ENCODE measurements around the gene SCO1.
A peak's percentile ranks its signal among the peaks of the same experiment; 100 is the strongest.
"Not testable (repeated sequence)": the region's sequence is repeated elsewhere in the genome, so short reads cannot be mapped to it uniquely, and the experiment has no call there.

SCO1 gene

GRCh38 chr17:10697092-10698081 is at the start of gene SCO1, which contains the start of gene ADPRM:
TSS of gene SCO1 (minus strand) at chr17:10697533. CDS start at chr17:10697507, 26 bp downstream.
TSS of gene ADPRM (plus strand) at chr17:10697594. CDS start at chr17:10704927, 7,333 bp downstream.
- peak; percentile 88 for DNase-seq

- DNase-seq = no peak
Observed at GRCh38 chr17:10745231-10745630, 47.9 kb upstream of the SCO1 start.

- no peak for DNase-seq
Observed at GRCh38 chr17:10744501-10745000, 47.2 kb upstream of the SCO1 start.

- no peak for DNase-seq
Observed at GRCh38 chr17:10743316-10744009, 46.1 kb upstream of the SCO1 start.

- no peak for DNase-seq
Observed at GRCh38 chr17:10742431-10742830, 45.1 kb upstream of the SCO1 start.

- no peak for DNase-seq
Observed at GRCh38 chr17:10741416-10742135, 44.2 kb upstream of the SCO1 start.

- no peak for DNase-seq
Observed at GRCh38 chr17:10739386-10739785, 42.1 kb upstream of the SCO1 start.

GRCh38 chr17:10738521-10739258 is 41.4 kb upstream of the SCO1 start:
- DNase-seq = no peak

- no peak for DNase-seq
Observed at GRCh38 chr17:10737736-10738135, 40.4 kb upstream of the SCO1 start.

- peak; percentile 13 for DNase-seq
Observed at GRCh38 chr17:10737168-10737622, 39.9 kb upstream of the SCO1 start.

GRCh38 chr17:10735821-10736220 is 38.5 kb upstream of the SCO1 start:
- no peak for DNase-seq

GRCh38 chr17:10735251-10735650 is 37.9 kb upstream of the SCO1 start:
- no peak for DNase-seq

GRCh38 chr17:10733666-10734065 is 36.3 kb upstream of the SCO1 start:
- no peak for DNase-seq

GRCh38 chr17:10732121-10732520 is 34.8 kb upstream of the SCO1 start:
- not testable (repeated sequence) for DNase-seq

- no peak for DNase-seq
Observed at GRCh38 chr17:10731408-10731879, 34.1 kb upstream of the SCO1 start.

GRCh38 chr17:10730247-10730646 is 32.9 kb upstream of the SCO1 start:
- not testable (repeated sequence) for DNase-seq

GRCh38 chr17:10729334-10730193 is 32.2 kb upstream of the SCO1 start, which contains the start of gene TMEM220:
TSS of gene TMEM220 (minus strand) at chr17:10730023. CDS start at chr17:10729851, 172 bp downstream.
- DNase-seq = no peak

- DNase-seq = no peak
Observed at GRCh38 chr17:10728331-10728892, 31.1 kb upstream of the SCO1 start.

GRCh38 chr17:10727192-10727591 is 29.9 kb upstream of the SCO1 start:
- no peak for DNase-seq

GRCh38 chr17:10726196-10726595 is 28.9 kb upstream of the SCO1 start:
- no peak for DNase-seq

Measured in GDM1 (cell line).